ENCODE data around the gene BAZ2A.

DNA sequence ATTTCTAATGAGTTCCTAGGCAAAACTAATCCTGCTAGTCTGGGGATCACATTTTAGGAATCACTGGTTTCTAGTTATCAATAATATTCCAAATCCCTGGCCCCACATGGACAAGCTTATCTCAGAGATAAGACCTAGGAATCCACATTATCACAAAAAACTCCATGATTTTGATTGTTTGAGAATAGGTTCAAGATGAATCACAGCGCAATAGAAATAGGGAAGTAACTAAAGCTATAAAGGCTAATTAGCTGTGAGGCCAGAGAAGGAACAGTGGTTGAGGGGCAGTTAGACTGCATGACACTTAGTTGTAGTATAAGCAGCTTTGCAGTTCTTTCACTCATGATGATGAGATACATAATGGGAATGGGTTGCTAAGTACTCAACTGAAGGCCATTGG, 28.8 kb upstream of the BAZ2A start:
- TF ChIP-seq, protein P1, sequence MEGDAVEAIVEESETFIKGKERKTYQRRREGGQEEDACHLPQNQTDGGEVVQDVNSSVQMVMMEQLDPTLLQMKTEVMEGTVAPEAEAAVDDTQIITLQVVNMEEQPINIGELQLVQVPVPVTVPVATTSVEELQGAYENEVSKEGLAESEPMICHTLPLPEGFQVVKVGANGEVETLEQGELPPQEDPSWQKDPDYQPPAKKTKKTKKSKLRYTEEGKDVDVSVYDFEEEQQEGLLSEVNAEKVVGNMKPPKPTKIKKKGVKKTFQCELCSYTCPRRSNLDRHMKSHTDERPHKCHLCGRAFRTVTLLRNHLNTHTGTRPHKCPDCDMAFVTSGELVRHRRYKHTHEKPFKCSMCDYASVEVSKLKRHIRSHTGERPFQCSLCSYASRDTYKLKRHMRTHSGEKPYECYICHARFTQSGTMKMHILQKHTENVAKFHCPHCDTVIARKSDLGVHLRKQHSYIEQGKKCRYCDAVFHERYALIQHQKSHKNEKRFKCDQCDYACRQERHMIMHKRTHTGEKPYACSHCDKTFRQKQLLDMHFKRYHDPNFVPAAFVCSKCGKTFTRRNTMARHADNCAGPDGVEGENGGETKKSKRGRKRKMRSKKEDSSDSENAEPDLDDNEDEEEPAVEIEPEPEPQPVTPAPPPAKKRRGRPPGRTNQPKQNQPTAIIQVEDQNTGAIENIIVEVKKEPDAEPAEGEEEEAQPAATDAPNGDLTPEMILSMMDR (IDR thresholded peaks at IDR 0.05), result no peak
- TF ChIP-seq POLR2A (IDR thresholded peaks at IDR 0.05), result no peak
- no peak for TF ChIP-seq POLR2AphosphoS5 (IDR thresholded peaks at IDR 0.05)

All from sigmoid colon (tissue), 4 donors.